GM19467 (cell line): ENCODE results near the gene PADI3.

ENCODE experiments used
- ATAC-seq: cut with Tn5 transposase; IDR thresholded peaks from one replicate; pipeline ENCODE4 v1.9.1; 2021; ENCODE audit warnings: mild to moderate bottlenecking, moderate library complexity; ENCODE audit not compliant: unreplicated experiment

Gene PADI3

GRCh38 chr1:17295292-17295691 is 46.4 kb downstream of the PADI3 start:
- ATAC-seq: no peak

GRCh38 chr1:17296086-17296485 is 47.2 kb downstream of the PADI3 start:
- ATAC-seq: no peak

DNA sequence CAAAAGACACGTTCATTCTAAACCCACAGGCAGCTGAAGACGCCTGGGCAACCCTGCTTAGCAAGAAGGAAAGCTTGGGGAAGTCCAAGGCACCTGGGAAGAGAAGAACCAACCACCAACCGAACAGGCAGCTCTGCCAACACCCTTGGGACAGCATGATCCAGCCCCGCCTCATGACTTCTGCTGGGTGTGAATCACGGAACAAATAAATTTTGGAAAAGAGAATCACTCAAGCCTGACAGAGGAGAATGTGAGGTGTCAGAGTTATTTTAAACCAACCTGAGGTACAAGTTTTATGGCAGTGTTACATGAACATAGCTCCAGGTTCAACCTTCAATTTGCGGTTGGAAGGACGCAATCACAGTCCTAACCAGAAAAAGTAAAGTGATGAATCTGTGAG is 49.1 kb downstream of the PADI3 start:
- no peak for ATAC-seq

- no peak for ATAC-seq
Observed at GRCh38 chr1:17301767-17302166, 52.9 kb downstream of the PADI3 start.

- ATAC-seq: no peak
Observed at GRCh38 chr1:17304151-17304825, 55.4 kb downstream of the PADI3 start.

DNA sequence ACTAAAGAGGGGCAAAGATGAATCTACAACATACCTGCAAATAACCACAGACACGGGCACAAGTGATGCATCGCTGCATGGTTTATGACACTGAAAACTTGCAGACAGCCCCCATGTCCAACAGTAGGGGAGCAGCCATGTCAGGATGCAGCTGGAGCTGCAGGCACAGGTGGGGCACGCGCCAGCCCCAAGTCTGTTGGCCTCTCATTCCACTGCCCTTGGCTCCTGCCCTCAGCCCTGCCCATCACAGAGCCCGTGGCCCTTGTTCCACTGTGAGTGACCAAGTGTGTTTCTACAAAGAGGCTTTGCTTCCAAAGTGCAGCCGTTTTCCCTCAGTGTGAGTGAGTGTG is 55.9 kb downstream of the PADI3 start:
- ATAC-seq: no peak

DNA sequence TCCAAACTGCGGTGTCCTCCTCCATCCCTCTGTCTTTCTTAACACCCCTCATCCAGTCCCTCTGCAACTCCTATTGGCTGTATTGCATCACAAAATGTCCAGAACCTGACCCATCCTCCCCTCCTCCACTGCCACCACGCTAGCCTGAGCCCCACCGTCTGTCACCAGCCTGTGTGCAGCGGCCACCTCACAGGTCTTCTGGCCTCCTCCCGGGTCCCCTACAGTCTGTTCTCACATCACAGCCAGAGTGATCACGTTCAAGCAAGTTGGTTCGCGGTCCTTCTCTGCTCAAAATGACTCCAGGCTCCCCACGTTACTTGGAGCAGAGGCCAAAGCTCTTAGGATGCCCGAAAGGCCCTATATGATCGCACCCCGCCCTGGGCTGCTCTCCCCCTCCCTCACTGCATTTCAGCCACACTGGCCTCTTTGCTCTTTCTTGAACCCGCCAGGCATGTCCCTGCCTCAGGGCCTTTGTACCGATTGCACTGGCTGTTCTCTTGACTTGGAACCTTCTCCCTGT is 56.7 kb downstream of the PADI3 start:
- no peak for ATAC-seq

GRCh38 chr1:17306407-17306806 is 57.5 kb downstream of the PADI3 start:
- ATAC-seq: no peak

- no peak for ATAC-seq
Observed at GRCh38 chr1:17306921-17307320, 58.0 kb downstream of the PADI3 start.

DNA sequence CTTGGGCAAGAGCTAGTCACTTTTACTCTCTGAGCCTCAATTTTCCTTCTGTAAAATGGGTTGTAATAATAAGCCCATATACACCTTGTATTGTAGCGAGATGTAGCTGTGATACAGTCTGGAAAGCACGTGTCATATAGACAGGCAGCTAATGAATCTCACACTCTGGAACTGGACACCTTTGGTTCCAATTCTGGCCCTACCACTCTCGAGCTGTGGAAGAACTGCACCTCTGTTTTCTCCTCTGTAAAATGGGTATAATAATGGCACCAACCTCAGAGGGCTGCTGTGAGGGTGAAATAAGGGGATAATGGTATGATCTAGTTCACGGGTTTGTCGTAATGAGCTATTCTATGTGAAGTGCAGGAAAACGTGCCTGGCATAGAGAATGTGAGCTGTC is 58.4 kb downstream of the PADI3 start:
- ATAC-seq: no peak

DNA sequence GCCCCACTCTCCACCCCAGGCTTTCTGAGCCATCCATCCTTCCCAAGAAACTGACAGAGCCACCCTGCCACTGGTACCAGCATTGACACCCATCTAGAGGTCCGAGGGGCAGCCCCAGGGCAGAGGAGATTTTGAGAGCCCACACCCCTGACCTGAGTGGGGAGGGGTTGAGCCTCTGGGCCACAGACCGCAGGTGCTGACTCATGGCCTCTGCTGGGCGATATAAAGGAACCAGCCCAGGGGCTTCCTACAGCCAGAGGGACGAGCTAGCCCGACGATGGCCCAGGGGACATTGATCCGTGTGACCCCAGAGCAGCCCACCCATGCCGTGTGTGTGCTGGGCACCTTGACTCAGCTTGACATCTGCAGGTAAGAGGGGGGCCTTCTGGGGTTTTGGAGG is 59.0 kb downstream of the PADI3 start, which contains the start of gene PADI4:
Gene PADI4 (plus strand): TSS at position 252 of the 400 bp plus-strand sequence. CDS start 26 bp downstream, at position 278.
- ATAC-seq: no peak

- no peak for ATAC-seq
Observed at GRCh38 chr1:17308593-17308992, 59.7 kb downstream of the PADI3 start.

DNA sequence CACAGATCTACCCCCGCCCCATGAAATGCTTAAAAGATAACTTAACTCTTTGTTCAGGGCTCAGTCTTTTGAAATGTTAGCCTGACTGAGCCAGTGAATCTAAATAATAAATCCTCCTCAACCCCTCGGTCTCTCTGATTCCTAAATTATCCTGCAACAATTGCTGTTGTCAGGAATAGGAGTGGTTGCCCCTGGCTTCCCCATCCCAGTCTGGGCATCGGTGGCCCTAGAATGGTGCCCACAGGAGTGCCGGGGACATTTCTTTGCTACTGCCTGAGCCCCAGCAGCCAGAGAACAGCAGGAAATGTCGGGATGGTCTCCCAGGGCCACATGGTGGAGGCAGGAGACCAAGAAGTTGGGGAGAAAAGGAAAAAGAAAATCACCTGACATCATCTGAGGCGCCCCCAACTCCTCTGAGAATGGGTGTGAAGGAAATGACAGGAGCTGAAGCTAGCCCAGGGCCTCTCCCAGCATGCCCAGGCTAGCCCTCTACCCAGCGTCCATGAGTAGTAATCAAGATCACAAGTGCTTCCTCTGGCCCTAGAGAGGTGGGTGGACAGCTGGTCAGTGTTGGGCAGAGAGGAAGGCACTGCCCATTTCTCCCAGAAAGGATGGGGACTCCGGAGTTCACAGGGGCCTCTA is 60.6 kb downstream of the PADI3 start:
- ATAC-seq: no peak

DNA sequence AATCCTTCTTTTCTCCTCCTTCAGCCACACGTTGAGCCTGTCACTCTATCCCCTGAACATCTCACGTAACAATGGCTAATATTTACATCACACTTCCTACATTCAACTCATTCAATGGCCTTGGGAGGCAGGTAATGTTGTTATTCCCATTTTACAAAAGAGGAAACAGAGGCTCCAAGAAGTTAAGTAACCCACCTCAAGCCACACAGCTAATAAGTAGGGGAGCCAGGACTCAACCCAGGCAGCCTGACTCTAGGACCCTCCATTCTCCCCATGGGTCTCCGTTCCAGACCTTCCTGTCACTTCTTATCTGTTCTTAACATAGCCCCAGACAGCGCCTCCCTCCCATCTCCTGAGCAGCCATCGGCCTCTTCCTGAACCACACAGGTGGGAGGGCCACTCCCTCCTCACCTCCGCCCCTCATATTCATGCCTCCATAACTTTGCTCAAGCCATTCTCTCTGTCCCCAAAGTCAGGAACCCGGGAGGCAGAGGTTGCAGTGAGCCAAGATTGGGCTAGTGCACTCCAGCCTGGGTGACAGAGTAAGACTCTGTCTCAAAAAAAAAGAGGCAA is 61.3 kb downstream of the PADI3 start:
- ATAC-seq: no peak

DNA sequence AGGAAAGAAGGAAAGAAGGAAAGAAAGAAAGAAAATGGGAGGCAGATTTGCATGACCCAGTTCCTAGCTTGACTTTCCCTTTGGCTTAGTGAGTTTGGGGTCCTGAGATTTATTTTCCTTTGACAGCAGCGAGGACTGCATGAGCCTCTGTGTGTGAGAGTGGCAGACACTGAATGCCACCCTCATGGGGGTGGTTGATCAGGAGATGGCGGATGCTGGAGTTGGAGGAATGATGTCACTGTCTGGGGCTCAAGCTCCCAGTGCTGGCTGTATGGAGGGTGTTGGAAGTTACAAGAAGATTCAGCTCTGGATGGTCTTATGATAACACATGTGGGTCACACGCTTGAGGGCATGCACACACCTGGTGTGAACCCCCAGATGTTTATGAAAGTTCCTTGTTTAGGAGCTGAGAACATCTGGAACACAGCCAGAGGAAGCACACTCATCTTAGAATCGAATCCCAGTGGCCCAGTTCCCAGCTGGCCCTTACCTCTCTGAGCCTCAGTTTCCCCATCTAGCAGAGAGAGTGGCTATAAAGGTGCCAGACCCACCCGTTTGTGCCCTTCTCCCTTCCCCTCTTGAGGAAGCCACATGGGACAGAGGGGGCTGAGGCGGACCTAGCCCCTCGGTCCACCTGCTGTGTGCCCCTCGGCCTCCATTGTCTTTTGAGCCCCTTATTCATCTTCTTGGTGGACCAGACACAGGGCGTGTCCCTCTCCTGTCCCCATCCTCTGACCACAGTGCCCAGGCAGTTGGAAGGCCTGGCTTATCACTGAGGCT is 64.8 kb downstream of the PADI3 start:
- no peak for ATAC-seq

GRCh38 chr1:17314491-17314971 is 65.6 kb downstream of the PADI3 start:
- no peak for ATAC-seq

- no peak for ATAC-seq
Observed at GRCh38 chr1:17315542-17316130, 66.7 kb downstream of the PADI3 start.

DNA sequence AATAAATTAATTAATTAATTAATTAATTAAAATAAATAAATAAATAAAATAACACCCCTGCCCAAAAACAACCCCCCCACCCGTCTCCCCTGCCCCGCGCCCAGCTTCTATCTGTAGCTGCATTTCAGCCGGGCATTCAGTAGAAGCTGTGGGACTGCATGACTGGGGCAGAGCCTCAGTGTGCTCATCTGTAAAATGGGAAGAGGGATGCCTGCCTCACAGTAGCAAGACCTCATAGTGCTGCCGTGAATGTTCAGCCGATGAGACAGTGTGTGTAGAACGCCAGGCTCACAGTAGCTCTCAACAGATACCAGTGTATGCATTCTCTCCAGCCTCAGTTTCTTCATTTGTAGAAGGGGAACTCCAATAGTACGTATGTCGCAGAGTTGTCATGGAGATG is 67.8 kb downstream of the PADI3 start:
- no peak for ATAC-seq

DNA sequence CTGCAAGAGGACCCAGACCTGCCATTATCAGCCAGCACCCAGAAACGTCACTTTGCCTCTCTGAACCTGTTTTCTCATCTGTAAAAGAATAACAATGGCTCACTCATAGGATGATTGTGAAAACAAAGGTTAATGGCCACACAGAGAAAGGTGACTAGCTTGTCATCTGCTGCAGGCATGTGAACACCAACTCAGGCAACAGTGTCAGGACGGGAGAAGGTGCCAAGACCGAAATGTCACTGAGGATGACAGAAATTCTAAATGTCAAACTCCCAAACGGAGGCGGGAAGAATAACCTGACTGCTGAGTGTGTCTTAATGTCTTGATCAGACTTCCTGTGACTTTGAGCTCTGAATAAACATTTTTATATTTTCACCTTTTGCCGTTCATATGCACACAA is 69.4 kb downstream of the PADI3 start:
- ATAC-seq: no peak

- no peak for ATAC-seq
Observed at GRCh38 chr1:17319561-17320350, 70.9 kb downstream of the PADI3 start.
